Brain microvascular endothelial cell (primary cell): ENCODE data around the gene CHCHD6.

Experiments used
- DNase-seq: peaks from one replicate; pipeline ENCODE4 v3.0.0-alpha.2; 2020
- H3K27ac ChIP-seq: fragments of 250-450 bp; sonication (Bioruptor Pico); 2 replicates; pipeline ENCODE4 v1.5.1; 2020; ENCODE audit warnings: mild to moderate bottlenecking, moderate library complexity
- H3K27me3 ChIP-seq: fragments of 250-450 bp; sonication (Bioruptor Pico); replicated peaks from 2 replicates; pipeline ENCODE4 v1.5.1; 2020; ENCODE audit warnings: mild to moderate bottlenecking
- H3K36me3 ChIP-seq: fragments of 250-450 bp; sonication (Bioruptor Pico); replicated peaks from 2 replicates; pipeline ENCODE4 v1.5.1; 2020; ENCODE audit warnings: mild to moderate bottlenecking
- H3K4me3 ChIP-seq: 2 replicates; pipeline ENCODE4 v1.5.1; 2011; ENCODE audit warnings: low read depth, mild to moderate bottlenecking, control low read depth, low read length, moderate library complexity
- in situ Hi-C: cut with HindIII; loops from 2 replicates; pipeline ENCODE4 v1.10.0; 2017; ENCODE audit warnings: low sequenced_read_pairs, low pct_ligation_motif_present
- TF ChIP-seq, protein P1 (sequence below): IDR thresholded peaks from 2 replicates; pipeline ENCODE4 v1.5.1; 2011; ENCODE audit warnings: low read depth, mild to moderate bottlenecking, moderate library complexity, low read length, control low read depth, inconsistent platforms; ENCODE audit errors: missing control alignments

The CHCHD6 gene, protein sequence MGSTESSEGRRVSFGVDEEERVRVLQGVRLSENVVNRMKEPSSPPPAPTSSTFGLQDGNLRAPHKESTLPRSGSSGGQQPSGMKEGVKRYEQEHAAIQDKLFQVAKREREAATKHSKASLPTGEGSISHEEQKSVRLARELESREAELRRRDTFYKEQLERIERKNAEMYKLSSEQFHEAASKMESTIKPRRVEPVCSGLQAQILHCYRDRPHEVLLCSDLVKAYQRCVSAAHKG

GRCh38 chr3:126703512-126704493, at the start of gene CHCHD6:
TSS of gene CHCHD6 (plus strand) at chr3:126704240. CDS start at chr3:126704313, 73 bp downstream.
- H3K36me3 ChIP-seq: no peaks in the 10 kb centered on the region
- peak within 1 kb of the TSS; percentile 79 for H3K4me3 ChIP-seq
- TF ChIP-seq, protein P1, sequence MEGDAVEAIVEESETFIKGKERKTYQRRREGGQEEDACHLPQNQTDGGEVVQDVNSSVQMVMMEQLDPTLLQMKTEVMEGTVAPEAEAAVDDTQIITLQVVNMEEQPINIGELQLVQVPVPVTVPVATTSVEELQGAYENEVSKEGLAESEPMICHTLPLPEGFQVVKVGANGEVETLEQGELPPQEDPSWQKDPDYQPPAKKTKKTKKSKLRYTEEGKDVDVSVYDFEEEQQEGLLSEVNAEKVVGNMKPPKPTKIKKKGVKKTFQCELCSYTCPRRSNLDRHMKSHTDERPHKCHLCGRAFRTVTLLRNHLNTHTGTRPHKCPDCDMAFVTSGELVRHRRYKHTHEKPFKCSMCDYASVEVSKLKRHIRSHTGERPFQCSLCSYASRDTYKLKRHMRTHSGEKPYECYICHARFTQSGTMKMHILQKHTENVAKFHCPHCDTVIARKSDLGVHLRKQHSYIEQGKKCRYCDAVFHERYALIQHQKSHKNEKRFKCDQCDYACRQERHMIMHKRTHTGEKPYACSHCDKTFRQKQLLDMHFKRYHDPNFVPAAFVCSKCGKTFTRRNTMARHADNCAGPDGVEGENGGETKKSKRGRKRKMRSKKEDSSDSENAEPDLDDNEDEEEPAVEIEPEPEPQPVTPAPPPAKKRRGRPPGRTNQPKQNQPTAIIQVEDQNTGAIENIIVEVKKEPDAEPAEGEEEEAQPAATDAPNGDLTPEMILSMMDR: peak; percentile 43
- no peaks in the 10 kb centered on the region for H3K27me3 ChIP-seq
- in situ Hi-C loops: no loop called here
- H3K27ac ChIP-seq: no peak within 1 kb of the TSS
- DNase-seq: peak; percentile 92

DNA sequence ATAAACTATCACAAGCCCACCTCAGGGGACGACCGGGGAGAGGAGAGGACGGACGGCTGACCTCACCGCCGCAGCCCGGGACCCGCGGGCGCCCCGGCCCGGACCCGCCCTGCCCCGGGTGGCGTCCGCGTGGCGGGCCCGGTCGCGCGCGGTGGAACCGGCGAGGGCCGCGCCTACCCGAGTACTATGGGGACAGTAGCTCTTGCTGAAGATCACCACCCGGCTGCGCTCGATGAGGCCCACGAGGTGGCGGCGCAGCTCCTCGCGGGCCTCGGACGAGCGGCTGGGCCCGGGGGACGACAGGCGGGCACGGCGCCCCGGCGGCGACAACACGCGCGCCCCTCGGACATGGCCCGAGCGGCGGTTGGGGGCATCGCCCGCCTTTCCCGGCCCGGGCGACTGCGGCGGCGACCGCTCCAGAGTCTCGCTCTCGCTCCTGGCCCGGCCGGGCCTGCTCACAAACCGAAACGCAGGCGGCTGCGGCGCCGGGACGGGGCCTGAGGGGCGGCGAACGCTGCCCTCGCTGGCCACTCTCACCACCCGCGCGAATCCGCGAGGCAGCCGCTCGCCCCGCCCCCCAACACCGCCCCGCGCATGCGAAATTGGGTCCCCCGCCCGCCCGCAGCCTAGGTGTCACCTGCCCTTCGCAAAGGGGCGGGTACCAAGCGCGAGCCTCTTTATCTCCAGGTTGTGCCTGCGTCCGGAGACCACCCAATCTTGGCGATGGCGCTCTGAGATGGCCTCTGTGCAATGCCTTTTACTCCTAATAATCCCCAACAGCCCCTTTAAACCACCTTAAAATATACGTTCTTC, 49.3 kb upstream of the CHCHD6 start, which contains the start of gene TXNRD3:
Gene TXNRD3, minus strand, starts transcription at position 554 of the 813 bp plus-strand sequence.
- H3K27ac ChIP-seq: no peak within 1 kb of the TSS
- no peaks in the 10 kb centered on the region for H3K27me3 ChIP-seq
- peak within 1 kb of the TSS; percentile 59 for H3K4me3 ChIP-seq
- in situ Hi-C loops: no loop called here
- no peaks in the 10 kb centered on the region for H3K36me3 ChIP-seq
- peak; percentile 36 for DNase-seq
- TF ChIP-seq, protein P1: no peak

DNA sequence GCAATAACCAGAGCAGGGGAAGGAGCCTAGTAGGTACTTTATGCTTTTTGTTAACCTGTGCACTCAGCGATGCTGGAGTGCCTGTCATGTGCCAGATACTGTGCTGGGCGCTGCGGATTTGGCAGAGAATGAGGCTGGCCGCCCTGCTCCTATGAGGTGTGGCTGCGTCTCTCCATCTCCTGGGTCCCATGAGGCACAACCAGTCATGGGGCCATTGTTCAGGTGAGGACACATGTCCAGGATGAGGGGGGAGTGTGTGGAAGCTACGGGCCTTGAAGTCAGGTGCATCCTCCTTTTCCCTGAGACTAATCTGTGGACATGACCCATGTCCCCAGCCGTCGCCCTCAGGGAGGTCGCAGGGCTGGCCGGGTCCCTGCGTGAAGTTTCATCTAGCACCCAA, 48.2 kb upstream of the CHCHD6 start:
- Histone ChIP-seq H3K27me3 (no peaks in the 10 kb centered on the region), H3K36me3 (no peaks in the 10 kb centered on the region), H3K27ac (no peak overlapping the region), H3K4me3 (no peak overlapping the region)
- TF ChIP-seq, protein P1: no peak
- DNase-seq: no peak
- in situ Hi-C loops: no loop called here

DNA sequence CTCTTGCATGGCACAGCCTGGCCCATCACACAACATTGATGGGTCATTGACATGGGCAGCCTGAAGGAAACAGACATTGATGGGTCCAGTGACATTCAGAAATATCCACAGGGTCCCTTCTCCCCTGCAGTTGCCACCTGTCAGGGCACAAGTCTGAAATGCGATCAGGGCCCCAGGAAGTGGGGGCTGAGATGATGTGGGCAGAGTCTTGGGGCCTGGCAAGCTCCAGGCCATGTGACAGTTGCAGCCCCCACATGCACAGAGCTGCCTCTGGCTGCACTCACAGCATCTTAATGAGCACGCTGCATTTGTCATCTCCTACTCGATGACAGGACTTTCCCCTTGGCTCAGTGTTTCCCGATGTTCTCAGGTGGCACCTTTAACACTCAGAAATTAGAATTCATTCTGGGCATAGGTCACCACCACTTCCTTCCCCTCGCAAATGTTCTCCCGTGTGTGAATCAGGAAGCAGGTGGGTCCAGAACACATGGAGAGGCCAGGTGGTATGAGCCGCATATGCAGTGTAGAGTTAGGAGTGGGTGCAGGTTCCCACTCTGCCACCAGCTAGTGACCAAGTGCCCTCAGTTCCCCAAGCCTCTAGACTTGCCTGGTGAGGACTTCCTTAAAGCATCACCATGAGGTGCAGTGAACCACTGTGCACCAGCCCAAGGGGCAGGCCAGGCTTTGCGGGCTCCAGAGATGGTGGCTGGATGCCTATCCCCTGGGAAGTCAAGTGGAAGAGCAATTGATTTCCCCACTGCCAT, 47.5 kb upstream of the CHCHD6 start:
- H3K27ac ChIP-seq: no peak overlapping the region
- H3K4me3 ChIP-seq: no peak overlapping the region
- DNase-seq: no peak
- H3K36me3 ChIP-seq: no peaks in the 10 kb centered on the region
- in situ Hi-C loops: no loop called here
- no peaks in the 10 kb centered on the region for H3K27me3 ChIP-seq
- TF ChIP-seq, protein P1: no peak

DNA sequence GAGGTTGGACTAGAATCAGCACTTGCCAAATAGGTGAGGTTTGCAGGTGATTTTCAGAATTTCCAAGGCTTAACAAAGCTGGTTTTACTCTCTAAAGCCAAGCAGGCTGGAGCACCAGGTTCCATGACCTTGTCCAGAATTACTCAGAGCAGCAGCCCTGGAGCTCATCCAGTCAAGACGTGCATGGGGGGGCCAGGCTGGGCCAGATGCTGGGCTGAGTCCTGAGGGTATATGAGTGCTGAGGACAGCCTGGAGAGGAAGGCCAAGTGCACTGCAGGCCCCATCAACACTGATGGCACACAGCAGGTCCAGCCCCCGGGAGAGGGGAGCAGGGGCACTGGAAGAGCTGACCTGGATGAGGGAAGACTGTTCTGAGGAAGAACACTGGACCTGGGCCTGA, 46.1 kb upstream of the CHCHD6 start:
- TF ChIP-seq, protein P1: no peak
- H3K27me3 ChIP-seq: peaks cover 3% of the 10 kb centered on the region
- H3K36me3 ChIP-seq: no peaks in the 10 kb centered on the region
- no peak for DNase-seq
- H3K4me3 ChIP-seq: no peak overlapping the region
- H3K27ac ChIP-seq: no peak overlapping the region
- in situ Hi-C loops: no loop called here
